K562 (cell line): ENCODE data around the gene CCT8L2. TPM values are rescaled to one million over a fixed set of nuclear protein-coding genes. Genes with fewer than 3 reads are reported as not detected.
"Not testable (repeated sequence)": the region's sequence is repeated elsewhere in the genome, so short reads cannot be mapped to it uniquely, and the experiment has no call there.

Source experiments
- BCL6 ChIP-seq: fragments of 250-450 bp; sonication (Bioruptor Pico); IDR thresholded peaks from 2 replicates; pipeline ENCODE4 v1.4.0; 2020
- CREB1 ChIP-seq, 2 experiments: sonication (generic) in 1 of 2; formaldehyde crosslinking in 1 of 2; IDR thresholded peaks; 2 replicates each; pipeline versions ENCODE4 v1.6.1 to v1.8.0; 2012 to 2022; ENCODE audit warnings: inconsistent platforms in 1 of 2, mild to moderate bottlenecking in 1 of 2, missing genetic modification reagents in 1 of 2, moderate library complexity in 1 of 2
- DMBX1 ChIP-seq: fragments of 250-450 bp; sonication (Bioruptor Pico); IDR thresholded peaks from 2 replicates; pipeline ENCODE4 v1.8.0; 2022; ENCODE audit warnings: inconsistent platforms, mild to moderate bottlenecking, moderate library complexity, borderline replicate concordance
- GABPB1 ChIP-seq: sonication (generic); formaldehyde crosslinking; IDR thresholded peaks from 2 replicates; pipeline ENCODE4 v1.8.0; 2022; ENCODE audit warnings: mild to moderate bottlenecking, missing genetic modification reagents
- IRF2 ChIP-seq: sonication (generic); formaldehyde crosslinking; IDR thresholded peaks from 2 replicates; pipeline ENCODE4 v1.8.1; 2022; ENCODE audit warnings: mild to moderate bottlenecking, missing genetic modification reagents
- MTA3 ChIP-seq: fragments of 450-650 bp; formaldehyde crosslinking; IDR thresholded peaks from 2 replicates; pipeline ENCODE4 v1.6.1; 2017; ENCODE audit warnings: mild to moderate bottlenecking, borderline replicate concordance
- MYNN ChIP-seq, 2 experiments: sonication (generic); formaldehyde crosslinking in 1 of 2; IDR thresholded peaks; 2 replicates each; pipeline versions ENCODE4 v1.5.0 to v1.6.1; 2016 to 2020; ENCODE audit warnings: antibody characterized with exemption in 1 of 2, missing genetic modification reagents in 1 of 2
- NCOR1 ChIP-seq: fragments of 450-650 bp; IDR thresholded peaks from 2 replicates; pipeline ENCODE4 v1.6.1; 2016; ENCODE audit warnings: mild to moderate bottlenecking, moderate library complexity
- PCBP1 ChIP-seq: fragments of 200-400 bp; formaldehyde crosslinking; IDR thresholded peaks from 2 replicates; pipeline ENCODE4 v1.6.1; 2018; ENCODE audit warnings: mild to moderate bottlenecking, low read depth, low read length; ENCODE audit not compliant: poor library complexity, severe bottlenecking
- polyA plus RNA-seq, 8 experiments: library from polyadenylated mRNA; depleted of rRNA in 4 of 8; stranded (reverse) in 5 of 8; unstranded in 3 of 8; fragments of >200 nt; fragmentation: Nextera tagmentation in 2 of 8; fragmentation: Illumina TruSeq in 1 of 8; extraction: Ambion mirVana in 2 of 8; extraction: Trizol in 1 of 8; gene quantifications; 2 replicates each; pipeline versions ENCODE4 v1.2.1 to v1.2.3, GENCODE V29; 2011 to 2014; ENCODE audit warnings: inconsistent platforms in 1 of 8, missing spikeins in 1 of 8
- total RNA-seq, 7 experiments: library from RNA; depleted of rRNA in 6 of 7; stranded (reverse); fragments of >200 nt in 6 of 7; fragmentation: Illumina TruSeq in 2 of 7; extraction: Trizol in 2 of 7; gene quantifications; 2 replicates each; pipeline versions ENCODE4 v1.2.1 to v1.2.3, GENCODE V29; 2011 to 2021; ENCODE audit warnings: low replicate concordance in 1 of 7
- TF ChIP-seq, protein P1 (sequence below): sonication (generic); formaldehyde crosslinking; IDR thresholded peaks from 2 replicates; pipeline ENCODE4 v1.8.0; 2022; ENCODE audit warnings: mild to moderate bottlenecking, missing genetic modification reagents
- TF ChIP-seq, protein P2 (sequence below), 2 experiments: fragments of 150-350 bp in 1 of 2; IDR thresholded peaks; 2 replicates each; pipeline ENCODE4 v1.6.1; 2012 to 2016; ENCODE audit warnings: low read depth in 2 of 2, low read length in 2 of 2, mild to moderate bottlenecking in 1 of 2, moderate library complexity in 1 of 2
- TF ChIP-seq, protein P3 (sequence below), 3 experiments: fragments of 200-800 bp in 1 of 3; fragments of 250-450 bp in 1 of 3; fragments of 450-650 bp in 1 of 3; sonication (Bioruptor Pico) in 1 of 3; sonication (Bioruptor generic) in 1 of 3; formaldehyde crosslinking in 1 of 3; IDR thresholded peaks; 2 replicates each; pipeline versions ENCODE4 v1.6.1 to v1.8.0; 2016 to 2022; ENCODE audit warnings: mild to moderate bottlenecking in 2 of 3, missing genetic modification characterization in 2 of 3, missing compliant biosample characterization in 1 of 3, moderate library complexity in 1 of 3
- TF ChIP-seq, protein P4 (sequence below): fragments of 250-450 bp; sonication (Bioruptor Pico); IDR thresholded peaks from 2 replicates; pipeline ENCODE4 v1.8.0; 2022; ENCODE audit warnings: moderate library complexity, mild to moderate bottlenecking, inconsistent platforms
- TF ChIP-seq, protein P5 (sequence below): fragments of 450-650 bp; IDR thresholded peaks from 2 replicates; pipeline ENCODE4 v1.6.1; 2018; ENCODE audit warnings: mild to moderate bottlenecking, low read depth; ENCODE audit not compliant: partially characterized antibody

Gene CCT8L2
- total and polyA plus RNA-seq, 9 of the 15 experiments (the other 6 are each of a cell fraction or from before 2014, with no cell fraction given) = 0.13 TPM; not detected in 8

DNA sequence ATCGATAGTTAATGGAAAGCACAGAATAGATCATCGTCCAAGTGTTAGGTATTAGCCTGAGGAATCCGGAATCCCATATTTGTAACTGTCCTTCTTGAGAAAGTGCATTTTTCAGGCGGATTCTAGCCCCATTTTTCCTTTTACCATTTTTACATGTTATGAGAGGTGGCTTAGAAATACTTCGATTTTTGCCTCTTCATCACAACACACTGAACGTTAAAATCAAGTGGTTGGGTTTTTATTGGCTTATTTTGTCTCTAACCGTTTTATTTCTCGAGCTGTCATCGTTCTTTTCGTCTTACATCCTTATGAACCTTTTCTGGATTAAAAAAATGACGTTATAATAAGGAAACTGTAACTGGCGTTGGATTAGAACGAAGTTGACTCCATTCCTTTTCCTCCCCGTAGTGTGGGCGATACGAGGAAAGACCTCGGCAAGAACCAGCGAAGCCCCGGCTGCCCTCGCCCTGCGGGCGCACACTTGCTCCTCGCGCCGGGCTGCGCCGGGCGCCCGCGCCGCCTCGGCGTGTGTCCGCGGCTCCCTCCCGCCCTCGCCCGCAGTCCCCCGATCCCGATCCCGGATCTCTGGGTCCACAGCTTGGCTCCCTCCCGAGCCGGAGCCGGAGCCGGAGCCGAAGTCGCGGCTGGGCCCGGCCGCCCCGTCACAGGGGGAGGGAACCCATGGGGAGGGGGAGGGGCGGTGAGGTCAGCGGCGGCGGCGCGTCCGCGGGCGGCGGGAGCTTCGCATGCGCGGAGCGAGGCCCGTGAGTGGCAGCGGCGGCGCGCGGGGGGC lies 8.2 kb upstream of the CCT8L2 start (continued):
- TF ChIP-seq DMBX1 (CRISPR knock-in tag) (peak; percentile 94), BCL6 (CRISPR knock-in tag) (peak; percentile 55; the same call in 1 of the 2 replicates), NCOR1 (peak; percentile 79), IRF2 (0 out of 2 replicates have a peak, but pooled peaks have one; percentile 60), MYNN (IDR thresholded peaks at IDR 0.05) (peak; percentile 83; the same call in 1 of the 2 replicates), CREB1 (IDR thresholded peaks at IDR 0.05) (peak; percentile 84), CREB1 (CRISPR knock-in tag; IDR thresholded peaks at IDR 0.05) (peak; percentile 90), MTA3 (peak; percentile 91), PCBP1 (peak; percentile 100), GABPB1 (CRISPR knock-in tag) (peak; percentile 44)
- TF ChIP-seq, protein P1, sequence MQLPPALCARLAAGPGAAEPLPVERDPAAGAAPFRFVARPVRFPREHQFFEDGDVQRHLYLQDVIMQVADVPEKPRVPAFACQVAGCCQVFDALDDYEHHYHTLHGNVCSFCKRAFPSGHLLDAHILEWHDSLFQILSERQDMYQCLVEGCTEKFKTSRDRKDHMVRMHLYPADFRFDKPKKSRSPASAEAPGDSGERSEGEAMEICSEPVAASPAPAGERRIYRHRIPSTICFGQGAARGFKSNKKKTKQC = peak; percentile 95
- TF ChIP-seq, protein P2, sequence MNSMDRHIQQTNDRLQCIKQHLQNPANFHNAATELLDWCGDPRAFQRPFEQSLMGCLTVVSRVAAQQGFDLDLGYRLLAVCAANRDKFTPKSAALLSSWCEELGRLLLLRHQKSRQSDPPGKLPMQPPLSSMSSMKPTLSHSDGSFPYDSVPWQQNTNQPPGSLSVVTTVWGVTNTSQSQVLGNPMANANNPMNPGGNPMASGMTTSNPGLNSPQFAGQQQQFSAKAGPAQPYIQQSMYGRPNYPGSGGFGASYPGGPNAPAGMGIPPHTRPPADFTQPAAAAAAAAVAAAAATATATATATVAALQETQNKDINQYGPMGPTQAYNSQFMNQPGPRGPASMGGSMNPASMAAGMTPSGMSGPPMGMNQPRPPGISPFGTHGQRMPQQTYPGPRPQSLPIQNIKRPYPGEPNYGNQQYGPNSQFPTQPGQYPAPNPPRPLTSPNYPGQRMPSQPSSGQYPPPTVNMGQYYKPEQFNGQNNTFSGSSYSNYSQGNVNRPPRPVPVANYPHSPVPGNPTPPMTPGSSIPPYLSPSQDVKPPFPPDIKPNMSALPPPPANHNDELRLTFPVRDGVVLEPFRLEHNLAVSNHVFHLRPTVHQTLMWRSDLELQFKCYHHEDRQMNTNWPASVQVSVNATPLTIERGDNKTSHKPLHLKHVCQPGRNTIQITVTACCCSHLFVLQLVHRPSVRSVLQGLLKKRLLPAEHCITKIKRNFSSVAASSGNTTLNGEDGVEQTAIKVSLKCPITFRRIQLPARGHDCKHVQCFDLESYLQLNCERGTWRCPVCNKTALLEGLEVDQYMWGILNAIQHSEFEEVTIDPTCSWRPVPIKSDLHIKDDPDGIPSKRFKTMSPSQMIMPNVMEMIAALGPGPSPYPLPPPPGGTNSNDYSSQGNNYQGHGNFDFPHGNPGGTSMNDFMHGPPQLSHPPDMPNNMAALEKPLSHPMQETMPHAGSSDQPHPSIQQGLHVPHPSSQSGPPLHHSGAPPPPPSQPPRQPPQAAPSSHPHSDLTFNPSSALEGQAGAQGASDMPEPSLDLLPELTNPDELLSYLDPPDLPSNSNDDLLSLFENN (IDR thresholded peaks at IDR 0.05; ENCODE audit: low read depth in 2 of 2, low read length in 2 of 2) = peak in 1 of 2 experiments; percentile 88; a peak in 2 of 4 replicates
- TF ChIP-seq, protein P3, sequence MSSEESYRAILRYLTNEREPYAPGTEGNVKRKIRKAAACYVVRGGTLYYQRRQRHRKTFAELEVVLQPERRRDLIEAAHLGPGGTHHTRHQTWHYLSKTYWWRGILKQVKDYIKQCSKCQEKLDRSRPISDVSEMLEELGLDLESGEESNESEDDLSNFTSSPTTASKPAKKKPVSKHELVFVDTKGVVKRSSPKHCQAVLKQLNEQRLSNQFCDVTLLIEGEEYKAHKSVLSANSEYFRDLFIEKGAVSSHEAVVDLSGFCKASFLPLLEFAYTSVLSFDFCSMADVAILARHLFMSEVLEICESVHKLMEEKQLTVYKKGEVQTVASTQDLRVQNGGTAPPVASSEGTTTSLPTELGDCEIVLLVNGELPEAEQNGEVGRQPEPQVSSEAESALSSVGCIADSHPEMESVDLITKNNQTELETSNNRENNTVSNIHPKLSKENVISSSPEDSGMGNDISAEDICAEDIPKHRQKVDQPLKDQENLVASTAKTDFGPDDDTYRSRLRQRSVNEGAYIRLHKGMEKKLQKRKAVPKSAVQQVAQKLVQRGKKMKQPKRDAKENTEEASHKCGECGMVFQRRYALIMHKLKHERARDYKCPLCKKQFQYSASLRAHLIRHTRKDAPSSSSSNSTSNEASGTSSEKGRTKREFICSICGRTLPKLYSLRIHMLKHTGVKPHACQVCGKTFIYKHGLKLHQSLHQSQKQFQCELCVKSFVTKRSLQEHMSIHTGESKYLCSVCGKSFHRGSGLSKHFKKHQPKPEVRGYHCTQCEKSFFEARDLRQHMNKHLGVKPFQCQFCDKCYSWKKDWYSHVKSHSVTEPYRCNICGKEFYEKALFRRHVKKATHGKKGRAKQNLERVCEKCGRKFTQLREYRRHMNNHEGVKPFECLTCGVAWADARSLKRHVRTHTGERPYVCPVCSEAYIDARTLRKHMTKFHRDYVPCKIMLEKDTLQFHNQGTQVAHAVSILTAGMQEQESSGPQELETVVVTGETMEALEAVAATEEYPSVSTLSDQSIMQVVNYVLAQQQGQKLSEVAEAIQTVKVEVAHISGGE (CRISPR knock-in tag; IDR thresholded peaks at IDR 0.05) = peak in 2 of 3 experiments; percentile 64 to 71; a peak in 4 of 6 replicates
- not testable (repeated sequence) for TF ChIP-seq MYNN (CRISPR knock-in tag; IDR thresholded peaks at IDR 0.05)
- TF ChIP-seq, protein P4, sequence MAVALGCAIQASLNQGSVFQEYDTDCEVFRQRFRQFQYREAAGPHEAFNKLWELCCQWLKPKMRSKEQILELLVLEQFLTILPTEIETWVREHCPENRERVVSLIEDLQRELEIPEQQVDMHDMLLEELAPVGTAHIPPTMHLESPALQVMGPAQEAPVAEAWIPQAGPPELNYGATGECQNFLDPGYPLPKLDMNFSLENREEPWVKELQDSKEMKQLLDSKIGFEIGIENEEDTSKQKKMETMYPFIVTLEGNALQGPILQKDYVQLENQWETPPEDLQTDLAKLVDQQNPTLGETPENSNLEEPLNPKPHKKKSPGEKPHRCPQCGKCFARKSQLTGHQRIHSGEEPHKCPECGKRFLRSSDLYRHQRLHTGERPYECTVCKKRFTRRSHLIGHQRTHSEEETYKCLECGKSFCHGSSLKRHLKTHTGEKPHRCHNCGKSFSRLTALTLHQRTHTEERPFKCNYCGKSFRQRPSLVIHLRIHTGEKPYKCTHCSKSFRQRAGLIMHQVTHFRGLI (CRISPR knock-in tag) = peak; percentile 80
- TF ChIP-seq, protein P5, sequence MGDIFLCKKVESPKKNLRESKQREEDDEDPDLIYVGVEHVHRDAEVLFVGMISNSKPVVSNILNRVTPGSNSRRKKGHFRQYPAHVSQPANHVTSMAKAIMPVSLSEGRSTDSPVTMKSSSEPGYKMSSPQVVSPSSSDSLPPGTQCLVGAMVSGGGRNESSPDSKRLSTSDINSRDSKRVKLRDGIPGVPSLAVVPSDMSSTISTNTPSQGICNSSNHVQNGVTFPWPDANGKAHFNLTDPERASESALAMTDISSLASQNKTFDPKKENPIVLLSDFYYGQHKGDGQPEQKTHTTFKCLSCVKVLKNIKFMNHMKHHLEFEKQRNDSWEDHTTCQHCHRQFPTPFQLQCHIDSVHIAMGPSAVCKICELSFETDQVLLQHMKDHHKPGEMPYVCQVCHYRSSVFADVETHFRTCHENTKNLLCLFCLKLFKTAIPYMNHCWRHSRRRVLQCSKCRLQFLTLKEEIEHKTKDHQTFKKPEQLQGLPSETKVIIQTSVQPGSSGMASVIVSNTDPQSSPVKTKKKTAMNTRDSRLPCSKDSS = peak; percentile 54
